ENCODE data around the gene OR10A5. TPM values are rescaled to one million over a fixed set of nuclear protein-coding genes. Genes with fewer than 3 reads are reported as not detected.
A peak's percentile ranks its signal among the peaks of the same experiment; 100 is the strongest.

Gene OR10A5
- total and polyA plus RNA-seq, 2 of the 8 experiments (the other 6 are each of a cell fraction or from before 2014, with no cell fraction given), result not detected

- TF ChIP-seq SAP30 (IDR thresholded peaks at IDR 0.05; ENCODE audit: insufficient read depth, insufficient replicate concordance, low read length) (no peak), SIN3A (conservative IDR thresholded peaks at IDR 0.05 in 1 of 2, IDR thresholded peaks at IDR 0.05 in 1 of 2; ENCODE audit: low read depth in 1 of 2, low read length in 2 of 2) (0 out of 4 replicates have a peak, but pooled peaks have one; percentile 17 to 52), CHD1 (IDR thresholded peaks at IDR 0.05; ENCODE audit: low read depth, low read length) (no peak), CHD7 (IDR thresholded peaks at IDR 0.05; ENCODE audit: insufficient replicate concordance, low read length) (no peak), NANOG (IDR thresholded peaks at IDR 0.05; ENCODE audit: insufficient read depth, low read depth, low read length, poor library complexity, severe bottlenecking) (no peak), RAD21 (IDR thresholded peaks at IDR 0.05 in 1 of 2, conservative IDR thresholded peaks at IDR 0.05 in 1 of 2; ENCODE audit: low read depth in 2 of 2, low read length in 2 of 2) (peak; percentile 88 to 89)
Observed at GRCh38 chr11:6817694-6818093, 27.8 kb upstream of the OR10A5 start (continued).

Data from H1 (cell line).